Breast epithelium (tissue), 4 donors: ENCODE results near the gene FHIP2A. TPM values are rescaled to one million over a fixed set of nuclear protein-coding genes. Genes with fewer than 3 reads are reported as not detected.

Source experiments
- DNase-seq, 2 donors: peaks; one replicate each; pipeline ENCODE4 v3.0.0-alpha.2; 2019; ENCODE audit warnings: low spot score in 2 of 2
- H3K27ac ChIP-seq, 2 donors: fragments of 200-600 bp; sonication (generic) in 1 of 2; one replicate each; pipeline ENCODE4 v1.5.1; 2016 to 2019; ENCODE audit warnings: mild to moderate bottlenecking in 1 of 2
- H3K27me3 ChIP-seq, 2 donors: fragments of 200-600 bp; sonication (generic) in 1 of 2; one replicate each; pipeline versions ENCODE4 v1.5.1 to v1.6.0; 2017 to 2019; ENCODE audit warnings: control low read depth in 1 of 2, mild to moderate bottlenecking in 1 of 2
- H3K36me3 ChIP-seq: fragments of 200-600 bp; one replicate; pipeline ENCODE4 v1.5.1; 2019
- H3K4me1 ChIP-seq, 2 donors: fragments of 200-600 bp; sonication (generic); one replicate each; pipeline ENCODE4 v1.5.1; 2016 to 2019; ENCODE audit warnings: control low read depth in 1 of 2
- H3K4me3 ChIP-seq, 3 donors: fragments of 200-600 bp; sonication (generic); 1 replicate in 2 of 3; 2 replicates in 1 of 3; pipeline ENCODE4 v1.5.1; 2016 to 2019; ENCODE audit warnings: mild to moderate bottlenecking in 3 of 3, moderate library complexity in 2 of 3
- H3K9me3 ChIP-seq, 2 donors: fragments of 200-600 bp; sonication (generic) in 1 of 2; one replicate each; pipeline ENCODE4 v1.5.1; 2016 to 2019; ENCODE audit warnings: control low read depth in 1 of 2
- CTCF ChIP-seq, 3 donors: fragments of 450-650 bp; IDR thresholded peaks; one replicate each; pipeline ENCODE4 v1.5.1; 2016 to 2017; ENCODE audit warnings: antibody characterized with exemption in 3 of 3, mild to moderate bottlenecking in 3 of 3, moderate library complexity in 3 of 3
- POLR2A ChIP-seq: fragments of 450-650 bp; IDR thresholded peaks from one replicate; pipeline ENCODE4 v1.6.1; 2016; ENCODE audit warnings: antibody characterized with exemption, mild to moderate bottlenecking, moderate library complexity
- POLR2AphosphoS5 ChIP-seq, 3 donors: sonication (generic); formaldehyde crosslinking; IDR thresholded peaks; one replicate each; pipeline ENCODE4 v1.6.1; 2017; ENCODE audit warnings: antibody characterized with exemption in 3 of 3
- intact Hi-C: fragments of 100-400 bp; cut with DNase I; formaldehyde crosslinking; loops from one replicate; pipeline ENCODE4 v1.15.1; 2023; ENCODE audit warnings: low total_unique reads
- total RNA-seq, 3 donors: library from RNA; depleted of rRNA; stranded (reverse); fragments of >200 nt; gene quantifications; one replicate each; pipeline ENCODE4 v1.1.0, GENCODE V29; 2016

The FHIP2A gene
- total RNA-seq, 3 donors from 2014 or later = 28.2 to 32.3 (median 31.0) TPM

- no peak overlapping the region for H3K4me3 ChIP-seq
- peaks cover 0 to 5% of the 10 kb centered on the region in 2 donors for H3K4me1 ChIP-seq
- H3K27me3 ChIP-seq = no peaks in the 10 kb centered on the region
- no peaks in the 10 kb centered on the region for H3K9me3 ChIP-seq
- TF ChIP-seq POLR2A (no peak), CTCF (IDR thresholded peaks at IDR 0.05) (no peak), POLR2AphosphoS5 (IDR thresholded peaks at IDR 0.05) (no peak)
- intact Hi-C loops = no loop called here
- H3K27ac ChIP-seq = no peak overlapping the region
- no peak for DNase-seq
- H3K36me3 ChIP-seq = no peaks in the 10 kb centered on the region
Measured at GRCh38 chr10:114816308-114816707, 5.3 kb upstream of the FHIP2A start.

GRCh38 chr10:114819322-114819721, 2.3 kb upstream of the FHIP2A start:
- Histone ChIP-seq H3K4me1 (peaks cover 0 to 13% of the 10 kb centered on the region in 2 donors), H3K9me3 (no peaks in the 10 kb centered on the region), H3K36me3 (no peaks in the 10 kb centered on the region), H3K4me3 (no peak overlapping the region), H3K27me3 (no peaks in the 10 kb centered on the region), H3K27ac (no peak overlapping the region)
- intact Hi-C loops = no loop called here
- TF ChIP-seq POLR2AphosphoS5 (IDR thresholded peaks at IDR 0.05) = no peak
- TF ChIP-seq POLR2A = no peak
- no peak for TF ChIP-seq CTCF (IDR thresholded peaks at IDR 0.05)
- no peak for DNase-seq

- peak overlapping the region; percentile 97 to 98 for H3K27ac ChIP-seq
- TF ChIP-seq POLR2A = no peak
- no peak for TF ChIP-seq POLR2AphosphoS5 (IDR thresholded peaks at IDR 0.05)
- no peak for TF ChIP-seq CTCF (IDR thresholded peaks at IDR 0.05)
- H3K9me3 ChIP-seq = no peaks in the 10 kb centered on the region
- intact Hi-C loops = no loop called here
- peak overlapping the region; percentile 88 to 91 (median 91) for H3K4me3 ChIP-seq
- DNase-seq = no peak
- peaks cover 0 to 19% of the 10 kb centered on the region in 2 donors for H3K4me1 ChIP-seq
- H3K27me3 ChIP-seq = no peaks in the 10 kb centered on the region
- no peaks in the 10 kb centered on the region for H3K36me3 ChIP-seq
Measured at GRCh38 chr10:114821915-114822443, 399 bp downstream of the FHIP2A start.

GRCh38 chr10:114822444-114823076, 980 bp downstream of the FHIP2A start:
- peak in 1 of 2 donors; percentile 28 for DNase-seq
- intact Hi-C loops = no loop called here

GRCh38 chr10:114823077-114823463, 1.5 kb downstream of the FHIP2A start:
- H3K36me3 ChIP-seq = no peaks in the 10 kb centered on the region
- peak overlapping the region; percentile 88 to 91 (median 91) for H3K4me3 ChIP-seq
- TF ChIP-seq POLR2A (no peak), CTCF (IDR thresholded peaks at IDR 0.05) (no peak), POLR2AphosphoS5 (IDR thresholded peaks at IDR 0.05) (no peak)
- DNase-seq = no peak
- peak overlapping the region; percentile 97 to 98 for H3K27ac ChIP-seq
- no peaks in the 10 kb centered on the region for H3K9me3 ChIP-seq
- H3K4me1 ChIP-seq = peaks cover 0 to 19% of the 10 kb centered on the region in 2 donors
- no peaks in the 10 kb centered on the region for H3K27me3 ChIP-seq
- intact Hi-C loops = no loop called here

More at GRCh38 chr10:114822444-114823076, 980 bp downstream of the FHIP2A start:
- no peaks in the 10 kb centered on the region for H3K36me3 ChIP-seq
- H3K27ac ChIP-seq = peak overlapping the region; percentile 97 to 98
- TF ChIP-seq POLR2AphosphoS5 (IDR thresholded peaks at IDR 0.05) = peak in 2 of 3 donors; percentile 21 to 22
- no peak for TF ChIP-seq POLR2A
- peak overlapping the region; percentile 88 to 91 (median 91) for H3K4me3 ChIP-seq
- H3K4me1 ChIP-seq = peaks cover 0 to 19% of the 10 kb centered on the region in 2 donors
- H3K9me3 ChIP-seq = no peaks in the 10 kb centered on the region
- H3K27me3 ChIP-seq = no peaks in the 10 kb centered on the region
